Glomerular endothelial cell (primary cell): Measurements from ENCODE around the gene GCN1. TPM values are rescaled to one million over a fixed set of nuclear protein-coding genes. Genes with fewer than 3 reads are reported as not detected.

Source experiments
- DNase-seq: peaks from one replicate; pipeline ENCODE4 v3.0.0-alpha.2; 2011; ENCODE audit warnings: low read depth, low spot score; ENCODE audit errors: extremely low read depth
- total RNA-seq: library from RNA; depleted of rRNA; stranded (reverse); fragments of >200 nt; gene quantifications from 2 replicates; pipeline ENCODE4 v1.2.3, GENCODE V29; 2015

Gene GCN1
- total RNA-seq, 1 donor from 2014 or later = 96.0 TPM

DNA sequence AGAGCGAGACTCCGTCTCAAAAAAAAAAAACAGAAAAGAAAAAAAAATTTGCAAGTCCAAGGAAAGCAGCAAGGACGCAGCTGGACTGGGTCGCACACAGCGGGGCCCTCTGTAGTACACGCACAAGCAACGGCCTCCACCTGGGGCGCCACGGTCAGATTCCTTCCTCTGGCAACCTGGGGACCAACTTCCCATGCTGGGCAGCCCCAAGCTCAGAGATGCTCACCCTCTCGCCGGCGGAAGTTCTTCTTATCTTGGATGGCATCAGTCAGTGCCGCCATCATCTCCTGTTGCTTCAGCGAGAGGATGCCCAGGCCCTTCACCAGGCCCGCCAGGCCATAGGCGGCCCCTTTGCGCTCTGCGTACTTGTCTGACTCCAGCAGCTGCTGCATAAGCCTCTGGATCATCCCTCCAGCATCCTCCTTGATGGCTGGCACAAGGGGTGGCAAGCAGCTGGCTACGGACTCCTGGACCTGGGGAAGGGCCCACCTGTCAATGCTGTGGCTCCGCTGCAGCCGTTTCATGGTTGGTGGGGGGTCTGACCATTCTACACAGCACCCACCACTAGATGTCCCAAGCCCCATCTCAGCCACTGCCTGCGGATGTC, 43.5 kb downstream of the GCN1 start:
- DNase-seq = no peak

DNA sequence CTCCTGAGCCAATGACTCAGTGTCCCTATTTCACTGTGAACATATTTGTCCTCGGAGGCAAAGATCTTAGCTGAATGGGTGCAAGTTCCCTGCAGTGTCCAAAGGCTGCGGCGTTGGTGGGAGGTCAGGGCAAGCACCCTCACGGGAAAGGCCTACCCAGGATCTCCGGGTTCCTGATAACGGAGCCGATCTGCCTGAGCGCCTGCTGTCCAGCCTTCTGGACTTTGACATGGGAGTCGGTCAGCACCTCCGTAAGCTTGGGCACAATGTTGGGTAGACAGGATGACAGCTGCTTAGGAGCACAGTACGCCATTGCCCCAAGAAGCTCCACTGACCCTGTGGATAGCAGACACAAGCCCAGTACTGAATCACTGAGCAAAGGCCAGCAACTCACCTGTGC, 46.5 kb downstream of the GCN1 start:
- DNase-seq = no peak

DNA sequence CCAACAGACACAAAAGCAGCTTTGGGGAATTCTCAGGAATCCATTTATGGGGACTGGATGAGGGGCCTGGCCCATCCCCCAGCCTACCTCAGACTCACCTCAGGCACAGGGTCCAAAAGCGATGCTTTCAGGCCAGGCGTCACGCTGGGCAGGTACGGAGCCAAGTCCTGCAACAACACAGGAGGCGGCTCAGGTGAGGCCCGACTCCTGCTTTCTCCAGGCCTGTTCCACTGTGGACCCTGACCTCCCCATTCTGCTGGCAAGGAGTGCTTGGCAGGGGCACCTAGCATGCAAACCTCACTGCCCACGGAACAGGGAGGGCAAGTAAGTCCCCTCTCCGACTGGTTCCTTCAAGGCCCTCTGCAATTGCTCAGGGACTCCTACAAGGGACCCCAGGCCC, 49.4 kb downstream of the GCN1 start:
- no peak for DNase-seq

DNA sequence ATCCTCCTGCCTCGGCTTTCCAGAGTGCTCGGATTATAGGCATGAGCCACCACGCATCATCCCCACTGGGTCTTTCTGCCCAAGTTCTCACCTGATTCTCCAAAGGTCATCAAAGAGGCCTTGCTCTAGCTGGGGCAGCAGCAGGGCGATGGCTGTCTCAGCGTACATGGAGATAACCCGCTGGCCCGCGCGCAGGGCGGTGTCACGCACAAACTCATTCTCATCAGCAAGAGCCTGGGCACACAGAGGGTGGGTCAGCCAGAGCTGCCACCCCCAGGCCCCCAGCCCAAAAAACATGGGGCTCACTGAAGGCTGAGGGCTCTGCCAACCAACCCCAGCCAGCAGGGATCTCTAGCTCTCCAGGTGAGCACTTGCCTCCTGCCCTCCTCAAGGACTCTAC, 50.3 kb downstream of the GCN1 start:
- DNase-seq = no peak

DNA sequence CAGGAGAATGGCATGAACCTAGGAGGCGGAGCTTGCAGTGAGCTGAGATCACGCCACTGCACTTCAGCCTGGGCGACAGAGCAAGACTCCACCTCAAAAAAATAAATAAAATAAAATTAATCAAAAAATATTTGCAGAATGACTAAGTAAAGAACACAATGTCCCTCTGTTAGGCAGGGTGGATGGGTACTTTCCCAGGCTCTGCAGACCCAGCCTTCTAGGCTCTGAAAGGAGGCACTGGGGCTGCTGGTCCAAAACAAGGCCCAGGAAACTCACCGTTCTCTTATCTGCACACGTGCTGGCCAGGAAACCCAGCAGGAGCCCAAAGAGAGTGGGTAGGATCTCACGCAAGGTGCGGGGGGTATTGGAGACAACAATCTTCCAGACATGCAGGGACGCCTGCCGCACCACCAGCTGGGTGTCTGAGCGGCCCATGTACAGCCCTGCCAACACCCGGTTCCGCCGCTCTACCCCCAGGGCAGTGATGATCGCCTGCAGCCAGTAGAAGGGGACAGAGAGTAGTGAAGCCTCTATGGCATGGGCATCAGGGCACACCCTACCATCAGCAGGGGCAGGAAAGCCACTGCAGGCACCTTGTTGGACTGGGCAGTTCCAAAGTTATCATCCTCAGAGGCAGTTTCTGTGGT, 52.2 kb downstream of the GCN1 start:
- DNase-seq = no peak

DNA sequence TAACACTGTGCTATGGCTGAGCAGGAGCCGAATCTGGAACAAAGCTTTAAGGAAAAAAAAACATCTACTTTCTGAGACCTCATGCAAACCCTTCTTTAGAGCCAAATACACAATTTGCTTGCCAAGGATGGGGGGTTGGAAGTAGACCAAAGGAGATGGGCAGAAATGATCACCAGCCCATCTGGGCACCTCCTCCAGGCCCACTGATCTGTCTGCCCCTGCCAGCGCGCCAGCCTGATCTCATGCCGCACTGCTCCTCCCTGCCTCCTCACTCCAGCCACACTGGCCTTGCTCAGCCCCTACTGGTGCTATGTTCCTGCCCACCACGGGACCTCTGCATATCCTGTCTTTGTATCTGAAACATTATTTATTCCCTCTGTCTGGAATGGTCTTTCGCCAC, 53.2 kb downstream of the GCN1 start:
- no peak for DNase-seq

DNA sequence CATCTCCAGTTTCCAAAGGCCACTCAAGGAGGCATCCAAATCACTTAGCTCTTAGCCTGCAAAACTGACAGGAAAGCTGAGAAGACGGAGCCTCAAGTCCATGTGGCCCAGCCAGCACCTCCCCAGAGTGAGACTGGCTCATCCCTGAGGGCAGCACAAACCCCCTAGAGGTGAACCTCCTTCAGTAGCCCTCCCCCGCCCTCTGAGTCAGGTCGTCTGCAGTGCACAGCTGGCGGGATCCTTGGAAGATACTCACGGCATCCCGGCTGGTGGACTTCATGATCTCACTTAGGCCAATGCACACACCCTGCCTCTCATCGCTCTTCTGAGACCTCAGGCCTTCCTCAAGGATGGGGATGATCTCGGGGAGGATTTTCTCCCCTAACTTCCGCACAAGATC, 53.9 kb downstream of the GCN1 start:
- DNase-seq = no peak

DNA sequence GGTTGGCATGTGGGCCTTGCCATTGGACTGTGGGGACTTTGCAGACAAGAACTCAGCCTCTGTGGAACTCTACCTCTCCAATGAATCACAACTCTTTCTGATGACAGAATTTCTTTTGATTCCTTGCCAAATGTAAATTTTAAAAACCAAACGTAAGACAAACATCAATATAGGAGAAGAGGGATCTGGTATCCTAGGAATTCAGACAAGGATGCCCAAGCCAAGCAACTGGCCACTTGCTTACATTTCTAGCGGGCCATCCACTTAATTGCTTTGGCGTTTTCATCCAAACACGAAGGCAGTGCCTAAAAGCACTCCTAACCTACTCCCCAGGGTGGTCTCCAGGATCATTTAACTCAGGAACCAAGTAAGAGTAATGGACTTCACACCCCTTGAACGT, 54.6 kb downstream of the GCN1 start:
- no peak for DNase-seq

DNA sequence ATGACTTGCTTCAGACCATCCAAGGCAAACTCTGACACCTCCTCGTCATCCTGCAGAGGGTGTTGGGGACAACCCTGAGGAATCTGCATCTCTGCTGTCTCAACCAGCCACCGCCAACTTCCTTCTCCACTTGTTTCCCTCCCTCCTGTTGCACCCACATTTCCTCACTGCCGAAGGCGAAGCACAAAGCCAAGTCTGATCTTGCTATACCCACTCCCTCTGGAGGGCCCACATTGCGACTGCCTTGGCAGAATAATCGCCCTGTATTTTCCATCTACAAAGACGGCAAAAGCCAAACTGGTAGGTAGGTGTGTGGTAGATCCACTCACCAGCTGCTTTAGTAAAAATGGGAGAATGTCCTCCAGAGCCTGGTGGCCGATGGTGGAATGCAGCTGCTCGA, 56.1 kb downstream of the GCN1 start:
- no peak for DNase-seq

DNA sequence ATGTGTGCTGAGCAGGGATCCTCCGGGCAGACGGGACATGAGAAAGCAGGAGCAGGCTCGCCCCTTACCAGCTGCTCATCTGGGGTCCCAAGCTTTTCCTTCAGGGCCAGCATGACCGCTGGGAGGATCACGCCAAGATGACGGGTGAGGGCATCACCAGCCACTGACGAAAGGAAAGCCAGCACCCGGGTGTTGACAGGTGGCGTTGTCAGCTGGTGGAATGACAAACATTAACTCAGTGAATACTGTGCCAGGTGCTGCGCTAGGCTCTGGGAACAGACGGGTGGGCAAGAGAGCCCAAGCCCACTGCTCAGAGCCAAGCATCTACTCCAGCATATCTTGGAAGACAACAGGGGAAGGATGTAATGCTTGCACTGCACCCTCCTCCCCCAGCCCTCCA, 56.7 kb downstream of the GCN1 start:
- no peak for DNase-seq

DNA sequence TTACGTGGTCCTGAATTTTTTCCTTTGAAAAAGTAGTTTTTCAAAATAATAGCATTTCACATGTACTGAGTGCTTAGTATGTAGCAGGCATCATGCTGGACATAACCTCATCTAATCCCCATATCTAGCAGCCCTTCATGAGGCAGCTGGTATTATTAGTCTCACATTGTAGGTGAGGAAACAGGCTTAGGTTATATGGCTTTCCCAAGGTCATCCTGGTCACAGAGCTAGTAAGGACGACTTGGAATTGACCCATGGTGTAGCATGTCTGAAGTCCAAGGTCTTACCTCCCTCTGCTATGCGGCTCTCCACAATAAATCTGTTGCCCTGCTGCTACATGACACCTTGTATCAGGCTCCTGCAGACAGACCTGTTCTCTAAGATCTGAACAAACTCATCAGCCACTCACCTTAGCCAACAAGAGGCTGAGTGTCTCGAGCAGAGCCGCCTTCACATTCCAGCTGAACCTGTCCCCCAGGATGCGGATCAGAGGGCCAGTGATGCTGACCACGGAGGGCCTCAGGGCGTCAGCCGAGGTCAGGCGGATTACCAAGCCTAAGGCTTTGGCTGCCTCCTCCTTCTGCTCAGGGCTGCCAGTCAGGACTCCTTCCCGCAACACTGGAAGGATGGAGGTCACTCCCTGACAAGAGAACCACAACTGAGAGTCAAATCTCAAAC, 58.3 kb downstream of the GCN1 start:
- DNase-seq = no peak

DNA sequence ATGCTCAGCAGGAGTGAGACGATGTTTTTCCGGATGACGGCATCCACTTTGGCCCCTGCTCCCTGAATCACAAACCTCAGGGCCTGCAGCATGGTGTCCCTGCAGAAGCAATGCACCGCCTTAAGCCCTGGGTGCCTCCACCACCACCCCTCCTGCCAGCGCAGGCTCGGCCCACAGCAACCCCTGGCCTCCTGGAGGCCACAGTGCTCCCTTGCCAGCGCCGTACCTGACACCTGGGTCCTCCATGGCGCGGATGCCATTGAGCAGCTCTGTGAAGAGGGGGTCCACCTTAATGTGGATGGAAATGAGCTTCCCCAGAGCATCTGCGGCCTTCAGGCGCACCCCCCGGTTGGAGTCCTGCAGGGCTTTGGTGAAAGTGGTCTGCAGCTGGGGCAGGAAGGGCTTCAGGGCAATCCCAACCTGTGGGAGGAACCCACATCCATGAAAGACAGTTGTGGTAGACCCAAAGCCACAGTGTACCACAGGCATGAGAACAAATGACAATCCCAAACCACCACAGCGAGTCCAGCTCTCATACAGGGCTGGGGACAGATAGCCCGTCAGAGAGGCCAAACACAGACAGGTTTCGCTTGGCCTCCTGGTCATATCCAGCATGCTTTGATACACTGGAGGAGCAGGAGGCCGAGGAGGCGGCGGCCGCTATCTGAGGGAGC, 60.1 kb downstream of the GCN1 start:
- no peak for DNase-seq

DNA sequence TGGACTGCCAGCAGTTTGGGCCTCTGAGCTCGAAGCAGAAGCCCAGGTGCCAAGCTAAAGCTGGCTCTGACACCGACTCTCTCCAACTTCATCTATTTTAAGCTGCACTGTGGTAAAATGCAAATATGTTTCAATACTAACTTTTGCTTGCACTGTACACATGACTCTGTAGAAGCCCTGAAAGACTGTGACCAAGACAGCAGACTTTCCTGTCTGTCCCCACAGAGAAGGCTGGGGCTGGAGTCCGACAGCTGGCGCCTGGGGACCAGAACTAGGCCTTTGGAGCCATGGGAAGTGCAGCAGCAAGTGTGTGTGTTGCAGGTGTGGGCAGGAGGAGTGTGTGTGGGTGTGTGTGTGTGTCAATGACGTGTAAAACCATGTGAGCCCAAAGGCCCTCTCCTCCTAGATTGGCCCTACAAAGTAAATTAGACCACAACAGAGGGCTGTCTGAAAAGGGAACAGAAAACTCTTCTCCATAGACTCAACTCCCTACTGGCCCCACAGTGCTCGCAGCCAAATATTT, 61.6 kb downstream of the GCN1 start:
- DNase-seq = no peak

DNA sequence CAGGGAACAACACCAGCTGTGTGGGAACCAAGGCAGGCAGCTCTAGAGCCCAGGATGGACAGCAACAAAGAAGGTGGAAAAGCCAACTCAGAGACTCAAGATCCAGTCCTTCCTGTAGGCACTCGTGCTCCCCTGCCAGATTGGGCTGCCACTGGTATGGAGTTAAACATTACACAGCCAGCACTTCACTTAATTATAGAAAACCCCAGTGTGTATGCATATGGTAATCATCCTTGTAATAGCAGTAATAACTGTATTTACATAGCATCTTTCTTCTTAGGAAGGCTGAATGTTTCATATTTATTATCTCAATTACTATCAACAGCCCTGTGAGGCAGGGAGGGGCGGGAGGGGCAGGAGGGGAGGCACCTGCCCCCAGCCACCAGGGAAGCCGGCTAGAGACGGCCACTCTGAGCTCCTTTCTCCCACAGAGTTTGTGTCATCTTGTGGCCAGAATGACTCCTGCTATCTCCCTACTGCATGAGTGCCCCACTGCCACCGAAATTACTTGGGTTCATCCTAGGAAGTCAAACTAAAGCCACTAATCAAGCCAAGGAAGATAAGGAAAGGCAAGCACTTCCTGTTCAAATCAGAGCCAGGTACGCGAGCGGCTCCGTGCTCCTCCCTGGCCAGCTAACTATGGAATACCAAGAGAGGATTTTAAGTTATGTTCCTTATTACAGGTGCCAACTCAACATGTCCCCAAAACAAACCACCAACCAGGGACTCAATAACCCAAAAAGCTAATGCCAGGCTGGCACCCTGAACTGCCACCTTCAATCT, 62.3 kb downstream of the GCN1 start:
- no peak for DNase-seq

DNA sequence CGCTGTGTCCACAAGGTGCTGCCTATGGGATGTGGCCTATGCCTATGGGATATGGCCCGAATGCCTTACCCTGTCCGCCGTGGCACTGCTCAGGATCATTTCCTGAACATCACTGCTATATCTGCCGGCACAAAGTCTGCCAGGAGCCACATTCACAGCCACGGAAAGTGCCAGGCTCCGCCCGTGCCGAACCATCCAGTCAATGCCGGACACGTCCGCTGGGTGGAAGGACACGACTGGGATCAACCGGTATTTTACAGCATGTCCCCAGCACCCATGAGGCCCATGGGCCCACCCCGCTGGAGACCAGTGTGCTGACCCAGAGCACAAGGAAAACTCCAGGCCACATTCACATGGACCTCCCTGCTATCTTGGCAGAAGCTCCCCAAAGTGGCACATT, 63.4 kb downstream of the GCN1 start:
- DNase-seq = no peak

DNA sequence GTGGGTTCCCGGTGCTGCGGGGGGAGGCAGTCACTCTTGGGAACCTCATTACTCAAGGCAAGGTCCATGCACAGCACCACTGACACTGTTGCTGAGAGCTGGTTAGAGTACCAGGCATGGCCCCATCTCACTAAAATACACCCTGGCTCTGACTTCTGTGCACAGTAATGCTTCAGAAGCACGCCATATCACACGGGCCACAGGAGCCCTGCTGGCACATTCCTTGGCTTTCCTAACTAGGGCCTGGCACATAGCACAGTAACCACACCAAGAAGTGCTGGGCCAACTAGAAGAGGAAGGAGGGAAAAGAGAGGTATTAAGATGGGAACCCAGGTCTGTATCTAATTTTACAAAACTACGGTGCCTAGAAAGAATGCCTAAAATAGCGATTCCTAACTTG, 64.5 kb downstream of the GCN1 start:
- DNase-seq = no peak

DNA sequence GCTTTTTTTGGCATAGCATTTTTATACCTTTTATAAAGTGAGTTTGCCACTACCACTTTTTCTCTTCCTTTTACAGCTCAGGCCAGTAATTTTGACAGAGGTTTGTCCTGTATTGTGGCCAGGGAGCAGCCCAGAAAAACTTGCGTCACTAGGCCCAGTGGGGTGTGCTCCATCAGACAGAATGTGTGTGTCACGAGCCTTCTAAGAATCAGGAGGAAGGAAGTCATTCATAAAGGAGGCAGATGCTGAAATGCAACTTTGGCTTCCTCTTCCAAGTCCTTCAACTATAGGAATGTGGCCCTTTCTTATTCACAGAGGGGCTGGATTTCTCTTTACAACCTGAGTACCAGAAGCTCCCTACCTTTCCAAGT, 67.9 kb downstream of the GCN1 start:
- DNase-seq = peak; percentile 63

DNA sequence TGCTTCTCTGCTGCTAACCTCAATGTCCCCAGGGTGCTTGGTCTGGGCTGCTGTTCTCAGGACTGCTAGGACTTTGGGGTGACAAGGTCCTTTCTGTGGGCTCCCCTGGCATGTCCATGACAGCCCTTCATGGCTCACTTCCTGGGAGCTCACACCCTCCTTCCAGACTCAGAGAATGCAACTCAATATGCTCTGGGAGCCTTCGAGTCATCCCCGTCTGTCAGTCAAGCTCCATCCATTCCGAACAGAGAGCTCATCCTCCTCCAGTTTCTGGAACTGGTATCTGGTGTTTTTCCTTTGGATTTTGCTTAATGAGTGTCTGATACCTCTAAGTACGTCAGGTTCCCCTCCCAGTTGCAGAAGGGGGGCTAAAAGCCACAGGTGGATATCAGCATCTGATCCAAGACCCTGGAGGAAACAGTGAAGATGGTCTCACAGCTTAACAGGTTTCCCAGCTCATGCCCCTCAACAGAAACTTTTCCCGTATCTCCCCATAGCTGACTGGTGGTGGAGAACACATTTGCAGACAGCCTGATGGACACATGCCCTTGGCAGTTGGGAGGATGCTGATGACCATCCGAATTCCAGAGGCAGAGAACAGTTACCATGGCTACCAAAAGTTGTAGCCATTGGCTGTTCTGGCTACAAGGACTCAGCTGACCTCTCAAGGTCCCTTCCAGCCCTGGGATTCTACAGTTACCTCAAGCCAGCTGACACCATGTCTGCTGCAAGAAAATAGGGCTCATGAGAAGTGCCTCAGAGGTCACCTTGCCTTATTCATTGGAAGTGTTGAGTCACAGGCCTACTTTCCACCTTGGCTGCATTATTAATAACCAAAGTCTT, 68.5 kb downstream of the GCN1 start:
- DNase-seq = no peak

DNA sequence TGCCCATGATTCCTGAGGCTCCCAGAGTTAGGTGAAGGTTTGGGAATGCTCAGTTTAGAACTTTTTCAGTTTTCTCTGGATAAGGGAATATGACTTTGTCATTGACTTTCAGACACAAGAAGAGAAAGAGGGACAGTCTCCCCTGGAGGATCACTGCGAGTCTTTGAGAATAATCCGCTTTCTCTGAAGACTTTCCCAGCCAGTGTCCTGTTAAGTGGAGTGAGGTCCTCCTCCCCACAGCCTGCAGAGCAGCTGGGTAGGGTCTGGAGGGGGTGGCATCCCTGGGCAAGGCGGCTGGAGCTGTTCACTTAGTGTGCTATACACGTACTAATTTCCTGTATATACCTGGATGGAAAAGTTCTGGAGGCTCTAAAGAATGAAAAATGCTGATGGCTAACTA, 69.5 kb downstream of the GCN1 start:
- no peak for DNase-seq

DNA sequence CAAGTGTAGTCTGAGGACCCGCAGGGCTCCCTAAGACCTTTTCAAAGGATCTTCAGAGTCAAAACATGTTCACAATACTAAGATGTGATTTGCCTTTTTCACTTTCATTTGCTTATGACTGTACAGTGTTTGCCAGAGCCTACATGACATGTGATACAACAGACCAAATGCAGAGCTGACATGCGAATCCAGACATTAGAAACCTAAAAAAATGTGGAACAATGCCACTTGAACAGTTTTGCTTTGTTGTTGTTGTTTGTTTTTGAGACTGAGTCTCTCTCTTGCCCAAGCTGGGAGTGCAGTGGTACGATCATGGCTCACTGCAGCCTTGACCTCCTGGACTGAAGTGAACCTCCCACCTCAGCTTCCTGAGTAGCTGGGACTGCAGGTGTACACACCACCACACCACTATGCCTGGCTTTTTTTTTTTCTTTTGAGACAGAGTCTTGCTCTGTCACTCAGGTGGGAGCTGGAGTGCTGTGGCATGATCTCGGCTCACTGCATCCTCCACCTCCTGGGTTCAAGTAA, 72.7 kb downstream of the GCN1 start:
- no peak for DNase-seq
